Lower leg skin (tissue), 3 donors: ENCODE results near the gene CCDC33.

Experiments
- CTCF ChIP-seq, 3 donors: fragments of 450-650 bp; IDR thresholded peaks; one replicate each; pipeline ENCODE4 v1.5.1; 2016; ENCODE audit warnings: antibody characterized with exemption in 3 of 3, mild to moderate bottlenecking in 3 of 3, moderate library complexity in 2 of 3
- POLR2A ChIP-seq, 2 donors: fragments of 450-650 bp; IDR thresholded peaks; one replicate each; pipeline ENCODE4 v1.6.1; 2016 to 2017; ENCODE audit warnings: antibody characterized with exemption in 2 of 2, mild to moderate bottlenecking in 1 of 2, moderate library complexity in 1 of 2

DNA sequence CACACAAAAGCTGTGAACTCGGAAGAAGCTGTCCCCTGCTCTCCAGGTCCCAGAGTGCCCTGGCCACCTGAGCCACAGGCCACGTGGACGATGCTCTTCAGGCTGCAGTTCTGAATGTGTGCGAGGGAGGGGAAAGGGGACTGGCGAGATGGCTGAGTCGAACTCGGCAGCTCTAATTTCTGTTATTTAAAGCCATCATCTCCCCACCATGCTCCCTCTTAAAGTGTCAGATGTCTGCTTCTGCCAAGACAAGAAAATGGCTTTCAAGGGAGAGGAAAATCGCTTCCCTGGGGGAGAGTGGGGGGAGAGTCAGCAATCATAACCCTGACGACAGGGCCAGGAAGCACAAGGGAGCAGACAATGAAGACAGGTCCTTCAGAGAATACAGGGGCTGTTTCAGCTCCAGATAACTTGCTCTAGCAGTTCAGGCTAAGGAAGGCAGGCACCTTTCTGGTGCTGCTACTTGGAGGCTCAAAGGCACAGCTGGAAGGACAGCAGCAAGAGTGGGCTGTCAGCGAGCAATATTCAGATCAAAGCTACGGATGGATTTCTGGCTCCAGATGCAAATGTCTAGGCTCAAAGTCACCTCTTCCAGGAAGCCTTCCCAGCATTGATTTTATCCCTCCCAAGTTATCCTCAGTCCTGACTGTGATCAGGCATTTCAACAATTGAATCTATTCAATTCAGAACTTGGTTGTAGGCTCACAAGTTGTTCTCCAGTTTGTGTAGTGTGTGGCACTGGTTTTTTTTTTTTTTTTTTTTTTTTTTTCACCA, 15.5 kb upstream of the CCDC33 start:
- TF ChIP-seq POLR2A (IDR thresholded peaks at IDR 0.05) (no peak), CTCF (IDR thresholded peaks at IDR 0.05) (no peak)
